Keratinocyte (primary cell): Measurements from ENCODE around the gene MGP. TPM values are rescaled to one million over a fixed set of nuclear protein-coding genes. Genes with fewer than 3 reads are reported as not detected.

Source experiments
- DNase-seq: peaks from one replicate; pipeline ENCODE4 v3.0.0-alpha.2; 2011; ENCODE audit warnings: low read depth, missing footprints, low spot score
- FAIRE-seq: peaks from 2 replicates; lab custom pipeline; 2011; peaks lifted over from hg19 to GRCh38; lab: Jason Lieb, UNC
- H2AFZ ChIP-seq: 2 replicates; pipeline ENCODE4 v1.6.0; 2012; ENCODE audit warnings: low read length, control low read depth, inconsistent platforms; ENCODE audit not compliant: control insufficient read depth
- H3K27ac ChIP-seq: 2 replicates; pipeline ENCODE4 v1.5.1; 2011; ENCODE audit warnings: low read length; ENCODE audit not compliant: control insufficient read depth, insufficient read depth
- H3K27me3 ChIP-seq: 3 replicates; pipeline ENCODE4 v1.6.0; 2011; ENCODE audit warnings: low read length; ENCODE audit not compliant: control insufficient read depth, insufficient read depth; ENCODE audit errors: extremely low read depth
- H3K36me3 ChIP-seq, 2 experiments: 2 replicates in 1 of 2; 3 replicates in 1 of 2; pipeline ENCODE4 v1.5.1; 2011; ENCODE audit warnings: low read length in 2 of 2, mild to moderate bottlenecking in 1 of 2; ENCODE audit not compliant: control insufficient read depth in 2 of 2, insufficient read depth in 2 of 2; ENCODE audit errors: extremely low read depth in 1 of 2
- H3K4me1 ChIP-seq: 3 replicates; pipeline ENCODE4 v1.5.1; 2011; ENCODE audit warnings: low read length; ENCODE audit not compliant: control insufficient read depth, insufficient read depth; ENCODE audit errors: extremely low read depth
- H3K4me2 ChIP-seq: 3 replicates; pipeline ENCODE4 v1.6.0; 2011; ENCODE audit warnings: low read depth, low read length; ENCODE audit not compliant: control insufficient read depth, insufficient read depth; ENCODE audit errors: extremely low read depth
- H3K4me3 ChIP-seq, 3 experiments: fragments of 200-600 bp in 1 of 3; sonication (generic) in 1 of 3; 2 replicates in 2 of 3; 3 replicates in 1 of 3; pipeline ENCODE4 v1.5.1; 2011 to 2016; ENCODE audit warnings: low read length in 3 of 3, mild to moderate bottlenecking in 3 of 3, control low read depth in 2 of 3, inconsistent platforms in 1 of 3, low read depth in 1 of 3, mixed read lengths in 1 of 3, mixed run types in 1 of 3, moderate library complexity in 1 of 3; ENCODE audit not compliant: control insufficient read depth in 2 of 3, insufficient read depth in 2 of 3; ENCODE audit errors: extremely low read depth in 1 of 3
- H3K79me2 ChIP-seq: 2 replicates; pipeline ENCODE4 v1.6.0; 2012; ENCODE audit warnings: low read length; ENCODE audit not compliant: control insufficient read depth, insufficient read depth
- H3K9ac ChIP-seq: 3 replicates; pipeline ENCODE4 v1.6.0; 2011; ENCODE audit warnings: low read length; ENCODE audit not compliant: control insufficient read depth, insufficient read depth; ENCODE audit errors: extremely low read depth
- H3K9me1 ChIP-seq: 3 replicates; pipeline ENCODE4 v1.6.0; 2011; ENCODE audit warnings: low read length; ENCODE audit not compliant: control insufficient read depth, insufficient read depth; ENCODE audit errors: extremely low read depth
- H3K9me3 ChIP-seq: 2 replicates; pipeline ENCODE4 v1.5.1; 2012; ENCODE audit warnings: low read depth, low read length; ENCODE audit not compliant: control insufficient read depth
- H4K20me1 ChIP-seq: 3 replicates; pipeline ENCODE4 v1.6.0; 2011; ENCODE audit warnings: low read length; ENCODE audit not compliant: control insufficient read depth, insufficient read depth; ENCODE audit errors: extremely low read depth
- EZH2 ChIP-seq: IDR thresholded peaks from one replicate; pipeline ENCODE4 v1.6.1; 2012; ENCODE audit warnings: inconsistent platforms, mild to moderate bottlenecking, low read length, moderate library complexity
- dilution Hi-C: fragments of 300-500 bp; cut with MboI; formaldehyde crosslinking; loops from one replicate; pipeline ENCODE4 v1.7.0; 2020; ENCODE audit warnings: low sequenced_read_pairs; ENCODE audit not compliant: extremely low pct_ligation_motif_present
- polyA plus RNA-seq, 5 experiments: library from polyadenylated mRNA; depleted of rRNA in 3 of 5; stranded (reverse) in 3 of 5; stranded (forward) in 1 of 5; unstranded in 1 of 5; fragments of >200 nt; gene quantifications; 1 replicate in 1 of 5; 2 replicates in 3 of 5; 3 replicates in 1 of 5; pipeline versions ENCODE4 v1.2.1 to v1.2.3, GENCODE V29; 2011 to 2012; ENCODE audit warnings: missing spikeins in 2 of 5, low read depth in 1 of 5, low replicate concordance in 1 of 5
- TF ChIP-seq, protein P1 (sequence below), 3 experiments: IDR thresholded peaks in 1 of 3; conservative IDR thresholded peaks in 1 of 3; optimal IDR thresholded peaks in 1 of 3; 2 replicates in 2 of 3; 3 replicates in 1 of 3; pipeline versions ENCODE3 to v1.5.1; 2011; ENCODE audit warnings: low read length in 3 of 3, mild to moderate bottlenecking in 3 of 3, moderate library complexity in 2 of 3, control low read depth in 1 of 3, inconsistent platforms in 1 of 3; ENCODE audit not compliant: insufficient read depth in 2 of 3; ENCODE audit errors: extremely low read depth in 1 of 3

Gene MGP
- polyA plus RNA-seq, 1 donor (not counting 4 experiments of a cell fraction or from before 2014, with no cell fraction given), result 0.24 TPM

GRCh38 chr12:14845350-14845750, 40.3 kb downstream of the MGP start:
- no peak overlapping the region for H3K27ac ChIP-seq
- TF ChIP-seq, protein P1, sequence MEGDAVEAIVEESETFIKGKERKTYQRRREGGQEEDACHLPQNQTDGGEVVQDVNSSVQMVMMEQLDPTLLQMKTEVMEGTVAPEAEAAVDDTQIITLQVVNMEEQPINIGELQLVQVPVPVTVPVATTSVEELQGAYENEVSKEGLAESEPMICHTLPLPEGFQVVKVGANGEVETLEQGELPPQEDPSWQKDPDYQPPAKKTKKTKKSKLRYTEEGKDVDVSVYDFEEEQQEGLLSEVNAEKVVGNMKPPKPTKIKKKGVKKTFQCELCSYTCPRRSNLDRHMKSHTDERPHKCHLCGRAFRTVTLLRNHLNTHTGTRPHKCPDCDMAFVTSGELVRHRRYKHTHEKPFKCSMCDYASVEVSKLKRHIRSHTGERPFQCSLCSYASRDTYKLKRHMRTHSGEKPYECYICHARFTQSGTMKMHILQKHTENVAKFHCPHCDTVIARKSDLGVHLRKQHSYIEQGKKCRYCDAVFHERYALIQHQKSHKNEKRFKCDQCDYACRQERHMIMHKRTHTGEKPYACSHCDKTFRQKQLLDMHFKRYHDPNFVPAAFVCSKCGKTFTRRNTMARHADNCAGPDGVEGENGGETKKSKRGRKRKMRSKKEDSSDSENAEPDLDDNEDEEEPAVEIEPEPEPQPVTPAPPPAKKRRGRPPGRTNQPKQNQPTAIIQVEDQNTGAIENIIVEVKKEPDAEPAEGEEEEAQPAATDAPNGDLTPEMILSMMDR (optimal IDR thresholded peaks at IDR 0.05 in 1 of 3, IDR thresholded peaks at IDR 0.05 in 1 of 3, conservative IDR thresholded peaks at IDR 0.05 in 1 of 3; ENCODE audit: extremely low read depth in 1 of 3, insufficient read depth in 2 of 3, low read length in 3 of 3), result peak in 2 of 3 experiments; percentile 56 to 58
- TF ChIP-seq EZH2, result no peak
- no peaks in the 10 kb centered on the region for H3K79me2 ChIP-seq
- H3K4me2 ChIP-seq, result no peak overlapping the region
- peak overlapping the region; percentile 64 for H2AFZ ChIP-seq
- no peaks in the 10 kb centered on the region for H3K27me3 ChIP-seq
- H3K4me3 ChIP-seq, result no peak overlapping the region
- no peaks in the 10 kb centered on the region for H3K36me3 ChIP-seq
- no peaks in the 10 kb centered on the region for H3K9me1 ChIP-seq
- no peak overlapping the region for H3K9ac ChIP-seq
- no peaks in the 10 kb centered on the region for H4K20me1 ChIP-seq
- dilution Hi-C loops, result no loop called here
- H3K9me3 ChIP-seq, result no peaks in the 10 kb centered on the region
- FAIRE-seq, result no peak
- peaks cover 22% of the 10 kb centered on the region for H3K4me1 ChIP-seq
- DNase-seq, result no peak

GRCh38 chr12:14844401-14844800, 41.3 kb downstream of the MGP start:
- H3K79me2 ChIP-seq, result no peaks in the 10 kb centered on the region
- dilution Hi-C loops, result no loop called here
- no peaks in the 10 kb centered on the region for H3K9me1 ChIP-seq
- H3K9me3 ChIP-seq, result no peaks in the 10 kb centered on the region
- no peak overlapping the region for H3K4me3 ChIP-seq
- H4K20me1 ChIP-seq, result no peaks in the 10 kb centered on the region
- no peak overlapping the region for H3K4me2 ChIP-seq
- H3K27me3 ChIP-seq, result no peaks in the 10 kb centered on the region
- H3K27ac ChIP-seq, result no peak overlapping the region
- H3K4me1 ChIP-seq, result peaks cover 13% of the 10 kb centered on the region
- no peak for FAIRE-seq
- no peak overlapping the region for H2AFZ ChIP-seq
- DNase-seq, result no peak
- no peaks in the 10 kb centered on the region for H3K36me3 ChIP-seq
- no peak overlapping the region for H3K9ac ChIP-seq
- no peak for TF ChIP-seq EZH2
- TF ChIP-seq, protein P1 (optimal IDR thresholded peaks at IDR 0.05 in 1 of 3, IDR thresholded peaks at IDR 0.05 in 1 of 3, conservative IDR thresholded peaks at IDR 0.05 in 1 of 3; ENCODE audit: extremely low read depth in 1 of 3, insufficient read depth in 2 of 3, low read length in 3 of 3), result no peak
